Large intestine (tissue), 3 donors: ENCODE data around the gene FLNB. TPM values are rescaled to one million over a fixed set of nuclear protein-coding genes. Genes with fewer than 3 reads are reported as not detected.
A peak's percentile ranks its signal among the peaks of the same experiment; 100 is the strongest.

Experiments used
- DNase-seq, 2 donors: peaks; one replicate each; pipeline versions ENCODE4 v3.0.0 to v3.0.0-alpha.2; 2013
- H3K27ac ChIP-seq: one replicate; pipeline ENCODE4 v1.5.1; 2013; ENCODE audit warnings: low read length
- H3K27me3 ChIP-seq: 2 replicates; pipeline ENCODE4 v1.6.1; 2013; ENCODE audit warnings: low read length; ENCODE audit not compliant: control insufficient read depth, insufficient read depth
- H3K36me3 ChIP-seq: 2 replicates; pipeline ENCODE4 v1.6.1; 2013; ENCODE audit warnings: low read length; ENCODE audit not compliant: control insufficient read depth, insufficient read depth
- H3K4me1 ChIP-seq: one replicate; pipeline ENCODE4 v1.6.1; 2013; ENCODE audit warnings: low read length; ENCODE audit not compliant: control insufficient read depth, insufficient read depth
- H3K4me3 ChIP-seq: one replicate; pipeline ENCODE4 v1.5.1; 2013; ENCODE audit warnings: low read length
- H3K9me3 ChIP-seq: one replicate; pipeline ENCODE4 v1.6.1; 2013; ENCODE audit warnings: mild to moderate bottlenecking, low read depth, low read length, moderate library complexity; ENCODE audit not compliant: control insufficient read depth
- WGBS: methylation state at CpG from one replicate; pipeline ENCODE4 v1.1.5; 2013; ENCODE audit warnings: low lambda C conversion rate; ENCODE audit not compliant: insufficient coverage; 5-methylcytosine and 5-hydroxymethylcytosine counted together
- polyA plus RNA-seq: library from polyadenylated mRNA; unstranded; fragments of 120-200 nt; gene quantifications from one replicate; pipeline ENCODE4 v1.2.1, GENCODE V29; 2013

The FLNB gene
- polyA plus RNA-seq, 1 donor: 149 TPM

DNA sequence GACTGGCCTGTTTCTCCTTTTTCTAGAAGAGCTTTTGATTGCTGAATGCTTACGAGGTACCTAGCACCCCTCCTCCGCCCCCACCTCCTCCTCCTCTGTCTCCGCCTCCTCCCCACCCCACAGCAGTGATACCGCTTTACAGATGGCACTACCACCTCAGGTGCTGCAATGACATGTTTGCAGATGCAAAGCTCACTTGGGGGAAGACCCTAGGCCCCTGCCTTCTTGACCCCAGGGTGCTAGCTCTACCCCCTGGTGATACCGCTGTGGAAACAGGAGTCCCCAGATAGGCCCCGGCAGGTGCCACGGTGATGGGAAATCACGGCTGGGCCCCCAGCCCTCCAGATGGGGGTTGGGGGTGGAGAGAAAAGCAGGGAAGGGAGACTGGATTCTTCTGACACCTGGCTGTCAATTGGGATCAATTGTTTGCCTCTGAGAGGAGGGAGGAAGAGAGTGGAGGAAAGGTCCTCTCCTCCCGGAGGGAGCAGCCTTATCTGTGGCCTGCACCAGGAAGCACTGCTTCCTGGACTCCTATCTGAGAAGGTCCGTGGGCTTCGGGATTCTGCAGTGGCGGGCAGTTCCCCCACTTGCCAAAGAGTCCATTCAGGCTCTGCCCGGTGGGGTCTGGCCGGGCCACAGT lies 164.9 kb downstream of the FLNB start:
- Histone ChIP-seq H3K27me3 (no peaks in the 10 kb centered on the region), H3K36me3 (peaks cover 38% of the 10 kb centered on the region), H3K4me3 (no peak overlapping the region), H3K9me3 (no peaks in the 10 kb centered on the region), H3K27ac (peak overlapping the region; percentile 72), H3K4me1 (peaks cover 51% of the 10 kb centered on the region)
- DNase-seq: peak in 1 of 2 donors; percentile 59
- no CpG with 5 or more reads among the region's 14 CpGs for WGBS

DNA sequence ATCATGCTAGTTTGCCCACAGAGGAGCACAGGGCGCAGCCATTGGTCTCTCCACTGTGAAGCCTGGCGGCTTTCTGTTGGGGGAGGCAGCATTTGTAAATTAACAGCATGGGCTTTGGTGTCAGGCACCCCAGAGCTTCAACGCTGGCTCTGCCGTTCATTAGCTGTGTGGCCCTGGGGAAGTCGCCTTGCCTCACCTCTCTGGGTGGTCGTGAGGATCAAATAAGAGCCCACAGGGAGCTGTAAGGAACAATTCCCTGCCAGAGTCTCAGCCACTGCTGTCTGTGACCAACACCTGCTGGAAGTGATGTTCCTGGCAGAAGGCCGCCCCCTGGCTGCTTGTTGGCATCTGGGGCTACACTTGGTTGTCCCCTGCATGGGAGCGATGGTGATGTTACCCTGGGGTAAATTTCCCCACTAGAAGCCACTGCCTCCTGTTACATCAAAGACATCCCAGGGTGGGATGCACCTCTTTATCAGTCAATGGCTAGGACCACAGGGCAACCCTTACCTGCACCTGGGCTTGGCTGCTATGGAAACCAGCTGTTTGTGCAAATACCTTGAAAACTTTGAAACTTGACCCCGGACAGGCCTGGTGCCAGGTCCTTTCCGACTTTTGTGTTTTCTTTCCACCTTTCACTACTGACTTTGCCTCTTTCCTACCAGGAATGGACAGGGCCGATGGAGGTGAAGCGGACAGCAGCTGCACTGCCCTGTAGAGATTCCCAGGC lies 165.6 kb downstream of the FLNB start:
- Histone ChIP-seq H3K27ac (peak overlapping the region; percentile 72), H3K4me3 (no peak overlapping the region), H3K27me3 (no peaks in the 10 kb centered on the region), H3K4me1 (peaks cover 53% of the 10 kb centered on the region), H3K9me3 (no peaks in the 10 kb centered on the region), H3K36me3 (peaks cover 32% of the 10 kb centered on the region)
- peak; percentile 49 to 82 for DNase-seq
- WGBS: 21% methylated on average over 2 of the region's 12 CpGs

DNA sequence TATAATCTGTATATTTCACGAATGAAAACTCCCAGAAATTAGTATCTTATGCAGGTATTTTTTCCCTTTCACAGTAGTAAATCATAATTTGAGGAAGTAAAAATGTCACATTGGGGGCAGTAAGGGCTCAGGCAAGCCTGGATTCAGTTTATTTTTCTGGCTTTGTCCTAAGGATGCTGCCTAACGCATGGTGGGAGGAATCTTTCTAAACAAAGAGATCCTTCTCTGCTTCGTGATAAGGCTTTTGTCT lies 166.9 kb downstream of the FLNB start:
- no peaks in the 10 kb centered on the region for H3K9me3 ChIP-seq
- WGBS: 0% methylated on average over 1 of the region's 3 CpGs

DNA sequence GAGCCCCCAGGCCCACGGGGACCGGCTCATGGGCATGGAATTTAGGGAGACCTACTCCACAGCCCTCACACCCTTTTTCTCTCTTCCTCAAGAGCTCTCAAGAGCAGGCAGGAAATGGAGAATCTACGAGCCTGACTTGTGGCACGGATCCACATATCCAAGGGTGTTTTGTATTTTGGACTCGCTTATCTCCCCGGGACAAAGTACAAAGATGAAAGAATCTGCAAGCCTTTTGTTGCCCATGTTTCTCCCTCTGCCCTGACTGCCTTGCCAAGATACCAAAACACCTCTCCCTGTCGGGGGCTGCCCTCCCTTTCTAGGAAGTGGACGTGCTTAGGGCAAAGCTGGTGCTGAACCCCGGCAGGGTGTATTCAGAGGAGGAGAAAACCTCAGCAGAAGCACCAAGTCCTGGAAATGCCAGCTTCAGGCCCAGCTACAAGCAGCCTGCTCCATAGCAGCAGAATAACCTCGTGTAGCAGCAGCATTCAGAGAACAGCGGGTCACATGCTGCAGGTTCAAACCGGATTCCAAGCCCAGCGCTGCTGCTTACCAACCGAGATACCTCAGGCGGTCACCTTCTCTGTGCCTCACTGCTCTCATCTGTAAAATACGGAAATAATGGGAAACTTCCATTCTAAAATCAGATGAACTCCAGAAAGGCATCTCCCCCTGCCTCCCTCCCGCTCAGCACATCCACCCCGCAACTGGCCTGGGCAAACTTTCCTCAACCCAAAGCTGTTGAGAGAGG lies 167.4 kb downstream of the FLNB start:
- WGBS: 0% methylated on average over 1 of the region's 18 CpGs
- peak; percentile 92 to 98 for DNase-seq
- H3K4me1 ChIP-seq: peaks cover 53% of the 10 kb centered on the region
- H3K9me3 ChIP-seq: no peaks in the 10 kb centered on the region
- H3K27ac ChIP-seq: peak overlapping the region; percentile 72
- H3K4me3 ChIP-seq: no peak overlapping the region
- H3K36me3 ChIP-seq: peaks cover 17% of the 10 kb centered on the region
- H3K27me3 ChIP-seq: no peaks in the 10 kb centered on the region

More for the DNA sequence above, 166.9 kb downstream of the FLNB start:
- Histone ChIP-seq H3K27me3 (no peaks in the 10 kb centered on the region), H3K4me1 (peaks cover 53% of the 10 kb centered on the region), H3K36me3 (peaks cover 22% of the 10 kb centered on the region), H3K4me3 (no peak overlapping the region), H3K27ac (peak overlapping the region; percentile 72)
- DNase-seq: no peak

DNA sequence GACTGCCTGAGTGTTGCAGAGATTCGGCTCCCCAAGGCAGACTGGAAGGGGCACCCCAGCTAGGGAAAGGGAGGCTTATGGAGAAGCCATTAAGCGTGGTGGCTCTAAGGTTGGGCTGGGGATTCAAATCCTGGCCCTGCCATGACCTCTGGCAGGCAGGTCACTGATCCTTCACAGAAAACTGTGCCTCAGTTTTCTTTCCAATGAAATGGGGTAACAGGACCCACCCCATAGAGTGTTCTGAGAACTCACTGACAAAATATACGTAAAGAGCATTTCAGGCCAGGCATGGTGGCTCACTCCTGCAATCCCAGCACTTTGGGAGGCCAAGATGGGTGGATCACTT lies 167.9 kb downstream of the FLNB start:
- WGBS: no CpG with 5 or more reads among the region's 3 CpGs
- Histone ChIP-seq H3K4me1 (peaks cover 53% of the 10 kb centered on the region), H3K36me3 (peaks cover 12% of the 10 kb centered on the region), H3K27me3 (no peaks in the 10 kb centered on the region), H3K27ac (peak overlapping the region; percentile 72), H3K4me3 (no peak overlapping the region), H3K9me3 (no peaks in the 10 kb centered on the region)
- no peak for DNase-seq

DNA sequence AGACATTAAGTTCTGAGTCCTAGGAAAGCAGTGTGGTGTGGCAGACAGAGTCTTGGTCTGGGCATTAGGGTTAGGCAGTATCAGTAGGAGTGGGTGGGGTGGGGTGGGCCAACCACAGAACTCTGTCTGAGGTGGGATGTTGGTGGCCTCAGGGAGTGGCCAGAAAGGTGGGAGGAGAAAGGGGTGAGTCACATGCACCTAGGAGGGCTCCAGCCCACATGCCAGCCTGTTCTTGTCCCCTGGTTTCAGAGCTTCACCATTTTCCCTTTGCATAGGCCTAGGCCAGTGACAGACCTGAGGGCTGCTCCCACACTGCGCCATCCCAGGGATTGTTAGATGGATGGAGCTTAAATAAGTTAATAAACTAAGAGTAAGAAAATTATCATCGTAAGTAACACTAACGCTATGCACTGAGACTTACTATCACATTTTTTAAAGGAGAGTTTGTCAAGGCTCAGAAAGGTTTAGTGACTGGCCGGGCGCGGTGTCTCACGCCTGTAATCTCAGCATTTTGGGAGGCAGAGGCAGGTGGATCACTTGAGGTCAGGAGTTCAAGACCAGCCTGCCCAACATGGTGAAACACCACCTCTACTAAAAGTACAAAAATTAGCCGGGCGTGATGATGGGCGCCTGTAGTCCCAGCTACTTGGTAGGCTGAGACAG lies 168.7 kb downstream of the FLNB start:
- Histone ChIP-seq H3K9me3 (no peaks in the 10 kb centered on the region), H3K27ac (peak overlapping the region; percentile 72), H3K4me1 (peaks cover 53% of the 10 kb centered on the region), H3K4me3 (no peak overlapping the region), H3K36me3 (peaks cover 4% of the 10 kb centered on the region), H3K27me3 (no peaks in the 10 kb centered on the region)
- peak in 1 of 2 donors; percentile 36 for DNase-seq
- 79% methylated on average over 2 of the region's 10 CpGs for WGBS

DNA sequence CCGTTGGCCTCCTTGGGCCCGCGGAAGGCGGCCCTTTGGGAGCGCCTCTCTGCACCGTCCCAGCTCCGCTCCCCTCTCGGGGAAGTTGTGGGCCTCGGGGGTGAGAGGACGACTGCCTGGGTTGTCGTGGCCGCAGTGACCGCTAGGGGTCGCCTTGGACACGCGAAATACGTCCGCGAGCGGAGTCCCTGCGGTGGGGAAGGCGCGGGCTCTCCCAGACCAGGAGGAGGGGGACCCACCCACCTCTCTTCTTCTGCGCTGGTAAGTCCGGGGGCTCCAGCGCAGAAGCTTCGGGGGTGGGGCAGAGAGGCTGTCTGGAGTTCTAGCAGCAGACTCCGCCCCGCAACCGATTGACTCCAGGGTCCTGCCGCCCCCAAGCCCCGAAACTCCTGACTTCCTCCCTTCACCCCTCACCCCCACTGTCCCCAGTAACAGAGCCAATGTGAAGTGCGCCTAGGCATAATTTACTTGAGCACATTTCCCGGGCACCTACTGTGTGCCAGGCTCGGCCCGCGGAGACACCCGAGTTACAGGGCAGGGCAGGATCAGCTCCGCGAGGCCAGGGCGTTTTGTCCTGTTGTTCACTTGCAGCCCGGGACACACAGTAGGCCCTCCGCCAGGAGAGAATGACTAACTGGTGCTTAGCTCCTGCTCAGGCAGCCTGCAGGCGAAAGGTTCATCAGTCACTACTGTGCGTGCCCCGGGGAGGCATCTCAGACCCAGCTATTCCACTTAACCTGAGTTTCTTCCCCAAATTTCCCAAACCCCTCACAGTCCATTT lies 169.7 kb downstream of the FLNB start:
- Histone ChIP-seq H3K27ac (no peak overlapping the region), H3K4me1 (peaks cover 51% of the 10 kb centered on the region)

DNA sequence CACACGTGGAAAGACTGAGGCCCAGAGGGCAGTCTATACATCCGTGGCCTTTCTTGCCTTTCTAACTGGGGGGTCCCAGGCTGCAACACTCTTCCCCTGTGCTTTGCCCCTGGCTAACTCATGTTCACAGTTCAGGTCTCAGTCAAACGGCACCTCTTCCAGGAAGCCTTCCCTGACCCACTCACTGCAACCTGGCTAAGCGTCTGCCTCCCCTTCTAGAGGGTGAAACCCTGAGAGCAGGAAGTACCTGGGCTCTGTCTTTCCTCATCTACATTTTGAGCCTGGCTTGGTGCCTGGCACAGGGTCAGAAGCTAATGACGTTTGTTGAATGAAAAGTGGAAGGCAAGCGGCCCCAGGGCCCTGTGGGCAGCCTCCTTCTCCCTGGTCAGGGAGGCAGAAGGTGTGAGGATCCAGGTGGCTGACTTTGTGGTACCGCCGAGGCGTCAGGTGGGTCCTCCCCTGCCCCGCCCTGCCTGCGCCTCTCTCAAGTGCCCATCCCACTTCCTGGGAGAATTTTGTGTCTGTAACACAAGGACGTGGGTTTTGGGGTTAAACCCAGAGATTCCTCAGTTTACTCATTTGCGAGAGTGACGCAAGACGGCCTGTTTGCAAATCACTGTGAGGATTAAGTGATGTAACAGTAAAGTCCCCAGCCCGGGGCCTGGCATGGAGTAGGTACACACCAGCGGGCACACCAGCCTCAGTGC lies 170.5 kb downstream of the FLNB start:
- no CpG with 5 or more reads among the region's 17 CpGs for WGBS
- Histone ChIP-seq H3K4me1 (peaks cover 44% of the 10 kb centered on the region), H3K9me3 (no peaks in the 10 kb centered on the region), H3K27ac (no peak overlapping the region), H3K27me3 (no peaks in the 10 kb centered on the region), H3K4me3 (no peak overlapping the region), H3K36me3 (no peaks in the 10 kb centered on the region)
- DNase-seq: no peak

More for the DNA sequence above, 169.7 kb downstream of the FLNB start:
- no peaks in the 10 kb centered on the region for H3K36me3 ChIP-seq
- H3K9me3 ChIP-seq: no peaks in the 10 kb centered on the region
- no CpG with 5 or more reads among the region's 46 CpGs for WGBS
- no peaks in the 10 kb centered on the region for H3K27me3 ChIP-seq
- peak overlapping the region; percentile 40 for H3K4me3 ChIP-seq
- peak; percentile 76 to 84 for DNase-seq

DNA sequence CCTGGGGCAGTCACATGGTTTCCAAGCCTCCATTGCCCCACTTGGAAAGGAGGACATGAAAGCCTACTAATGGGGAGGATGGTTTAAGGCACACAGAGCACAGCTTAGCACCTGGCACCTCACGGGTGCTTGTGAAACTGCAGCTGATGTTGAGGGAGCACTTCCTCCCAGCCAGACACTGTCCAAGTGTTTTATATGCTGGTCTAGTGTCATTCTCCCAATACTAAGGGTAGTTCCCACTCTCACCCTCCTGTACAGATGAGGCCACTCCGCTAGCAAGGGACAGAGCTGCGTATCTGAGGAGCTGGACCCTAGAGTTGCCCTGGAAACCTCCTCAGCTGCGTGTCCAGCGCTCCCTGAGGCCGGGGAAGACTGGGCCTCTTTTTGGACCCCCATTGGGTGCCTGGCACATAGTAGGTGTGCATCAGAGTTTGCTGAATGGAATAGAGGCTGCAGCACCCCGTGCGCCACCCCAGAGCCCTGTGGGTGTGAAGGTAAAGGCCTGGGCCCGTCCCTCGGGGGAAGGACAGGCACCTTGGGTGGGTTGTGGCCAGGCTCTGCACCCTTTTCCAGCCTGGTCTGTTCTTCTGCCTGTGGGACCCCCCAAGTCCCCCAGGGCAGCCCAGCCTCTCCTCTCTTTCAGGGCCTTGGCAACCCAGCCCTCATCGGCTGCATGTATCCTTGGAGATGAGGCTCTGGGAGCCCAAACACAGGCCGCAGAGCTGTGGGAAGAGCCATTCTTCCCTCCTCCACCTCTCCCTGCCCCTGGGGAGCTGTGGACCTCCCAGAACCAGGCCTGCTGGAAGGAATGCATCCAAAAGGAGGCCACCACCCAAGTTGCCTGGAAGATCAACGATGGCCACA lies 171.2 kb downstream of the FLNB start:
- Histone ChIP-seq H3K27ac (no peak overlapping the region), H3K9me3 (no peaks in the 10 kb centered on the region), H3K27me3 (no peaks in the 10 kb centered on the region), H3K4me3 (no peak overlapping the region), H3K36me3 (no peaks in the 10 kb centered on the region), H3K4me1 (peaks cover 36% of the 10 kb centered on the region)
- WGBS: no CpG with 5 or more reads among the region's 13 CpGs
- DNase-seq: no peak
